ENCODE results near the gene OLR1.

GRCh38 chr12:10205220-10205807, 33.4 kb upstream of the OLR1 start:
- TF ChIP-seq CTCF (IDR thresholded peaks at IDR 0.05) (no peak), EZH2 (IDR thresholded peaks at IDR 0.05; ENCODE audit: borderline replicate concordance, insufficient read depth, low read depth, low read length, poor library complexity, severe bottlenecking) (no peak)
